NCI-H82 treated with DMSO at 0.1 percent for 48 hours (cell line): ENCODE measurements around the gene ARMC9.
A peak's percentile ranks its signal among the peaks of the same experiment; 100 is the strongest.

Experiments used
- DNase-seq: peaks from one replicate; lab custom pipeline; 2025; ENCODE audit not compliant: unreplicated experiment; lab: John Stamatoyannopoulos, UW

The ARMC9 gene

DNA sequence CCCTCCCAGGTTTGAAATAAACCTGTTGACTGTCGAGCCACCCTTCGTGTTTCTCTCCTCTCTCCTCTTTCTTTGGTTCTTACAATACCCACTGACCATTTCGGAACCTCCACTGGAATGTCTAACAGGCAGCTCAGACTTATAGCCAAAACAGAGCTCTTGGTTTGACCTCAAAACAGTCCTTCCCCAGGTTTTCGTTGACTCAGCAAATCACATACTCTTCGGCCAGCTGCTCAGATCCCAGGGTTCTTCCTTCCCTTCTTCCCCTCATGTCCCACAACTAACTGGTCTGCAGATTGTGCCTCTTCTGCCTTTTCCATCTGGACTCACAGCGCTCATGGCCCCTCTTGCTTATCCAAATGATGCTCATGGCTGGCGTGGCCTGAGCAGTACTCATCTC lies 4.7 kb downstream of the ARMC9 start:
- no peak for DNase-seq

DNA sequence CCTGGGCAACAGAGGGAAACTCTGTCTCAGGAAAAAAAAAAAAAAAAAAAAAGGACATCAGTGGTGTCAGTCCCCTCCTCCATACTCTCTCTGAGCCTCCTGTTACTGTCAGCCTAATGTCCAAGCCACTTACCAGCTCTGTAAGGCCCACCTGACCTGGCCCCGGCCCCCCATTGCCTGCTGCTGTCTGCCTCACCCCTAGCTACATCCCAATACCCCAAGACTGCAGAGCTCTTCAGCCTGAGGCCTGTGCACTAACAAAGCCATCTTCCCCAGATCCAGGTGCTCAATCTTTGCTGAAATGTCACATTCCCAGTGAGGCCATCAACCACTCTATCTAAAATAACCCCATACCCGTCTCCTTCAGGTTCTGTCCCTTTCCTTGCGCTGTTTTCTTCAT lies 5.7 kb downstream of the ARMC9 start:
- no peak for DNase-seq

- DNase-seq, result no peak
Observed at GRCh38 chr2:231204581-231204980, 6.2 kb downstream of the ARMC9 start.

- no peak for DNase-seq
Observed at GRCh38 chr2:231207734-231208133, 9.3 kb downstream of the ARMC9 start.

- DNase-seq, result no peak
Observed at GRCh38 chr2:231210782-231211181, 12.4 kb downstream of the ARMC9 start.

- DNase-seq, result no peak
Observed at GRCh38 chr2:231211486-231211885, 13.1 kb downstream of the ARMC9 start.

DNA sequence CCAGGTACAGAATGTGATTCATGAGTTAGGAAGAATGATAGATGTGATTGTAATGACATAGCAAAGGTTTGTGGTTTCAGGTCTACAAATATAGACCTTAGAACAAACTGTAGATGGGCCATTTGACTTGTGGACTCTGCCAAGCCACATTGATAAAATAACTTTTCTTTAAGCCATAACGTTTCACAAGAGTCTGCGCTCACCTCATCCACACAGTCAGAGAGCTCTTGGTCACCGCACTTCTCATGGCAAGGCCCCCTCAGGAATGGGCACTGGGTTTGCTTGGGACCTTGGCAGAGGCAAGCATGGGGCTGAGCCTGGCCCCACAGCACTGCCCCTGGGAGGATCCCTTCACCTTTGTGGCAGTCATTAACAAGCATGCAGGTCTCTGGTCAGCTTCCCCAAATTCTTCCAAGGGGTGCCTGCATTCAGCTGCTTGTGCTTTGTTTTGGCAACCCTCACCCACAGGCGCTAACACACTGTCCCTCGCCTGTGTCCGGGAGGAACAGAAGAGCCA lies 14.0 kb downstream of the ARMC9 start:
- no peak for DNase-seq

DNA sequence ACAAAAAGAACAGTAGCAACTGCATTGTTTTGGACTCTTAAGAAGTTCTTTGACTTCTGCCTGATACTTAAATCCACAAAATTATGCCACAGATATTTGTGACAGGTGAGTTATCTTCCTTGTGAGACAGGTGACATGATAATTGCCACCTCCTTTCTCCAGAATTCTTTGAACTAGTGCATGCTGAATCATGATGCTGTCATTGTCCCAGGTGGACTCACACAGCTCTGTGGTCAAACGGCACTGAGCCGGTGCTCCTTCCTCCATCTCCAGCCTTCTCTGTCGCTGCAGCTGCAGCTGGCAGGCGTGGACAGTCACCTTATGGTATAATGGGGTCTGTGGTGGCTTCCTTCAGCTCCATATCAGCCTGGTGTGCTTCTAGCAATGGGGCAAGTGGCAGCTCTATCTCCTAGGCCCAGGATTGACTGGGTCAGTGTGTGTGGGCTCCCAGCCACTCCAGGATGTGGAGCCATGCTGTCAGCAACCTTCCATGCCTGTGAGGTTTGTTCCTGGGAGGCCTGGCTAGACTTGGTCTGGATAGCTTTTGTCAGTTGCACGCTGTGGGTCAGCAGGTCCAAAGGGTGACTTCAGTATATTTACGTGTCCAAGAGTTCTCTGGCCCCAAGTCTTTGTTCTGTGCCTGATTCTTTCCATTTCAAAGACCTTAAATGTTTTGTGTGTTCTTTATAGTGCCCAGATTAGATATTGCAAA lies 15.7 kb downstream of the ARMC9 start:
- DNase-seq, result no peak

DNA sequence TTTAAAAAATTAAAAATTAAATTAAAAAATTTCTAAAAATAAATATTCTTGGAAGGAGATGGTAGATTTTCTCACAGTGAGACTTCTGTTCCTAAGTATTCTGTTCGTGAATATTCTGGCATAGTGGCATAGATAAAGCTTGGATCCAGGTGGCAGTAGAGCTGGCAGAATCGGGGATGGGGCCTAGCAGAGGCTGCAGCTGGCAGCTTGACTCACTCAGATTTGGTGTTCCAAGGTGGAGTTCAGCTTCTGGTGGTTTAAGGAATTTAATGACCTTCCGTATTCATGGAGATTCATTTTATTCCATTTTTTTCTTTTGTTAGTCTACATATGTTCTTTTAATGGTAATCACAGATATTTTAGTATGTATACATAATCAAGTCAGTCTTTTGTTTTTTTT lies 19.9 kb downstream of the ARMC9 start:
- DNase-seq, result no peak

DNA sequence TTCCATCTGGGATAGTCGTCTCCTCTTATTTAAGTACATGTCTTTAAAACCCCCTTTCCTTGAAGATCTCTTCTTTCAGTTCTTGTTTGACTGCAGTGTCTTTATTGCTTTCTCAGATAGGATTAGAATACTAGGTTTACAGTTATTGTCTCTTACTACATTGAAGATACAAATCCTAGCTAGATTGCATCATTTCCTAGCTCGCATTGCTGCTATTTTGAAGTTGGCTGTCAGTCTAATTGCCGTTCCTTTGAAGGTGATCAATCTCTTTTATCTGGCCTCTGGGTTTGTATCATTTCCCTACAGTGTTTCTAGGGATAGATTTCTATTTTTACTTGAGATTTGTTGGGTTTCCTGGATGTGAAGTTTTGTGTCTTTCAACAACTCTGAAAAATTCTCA lies 20.9 kb downstream of the ARMC9 start:
- no peak for DNase-seq

DNA sequence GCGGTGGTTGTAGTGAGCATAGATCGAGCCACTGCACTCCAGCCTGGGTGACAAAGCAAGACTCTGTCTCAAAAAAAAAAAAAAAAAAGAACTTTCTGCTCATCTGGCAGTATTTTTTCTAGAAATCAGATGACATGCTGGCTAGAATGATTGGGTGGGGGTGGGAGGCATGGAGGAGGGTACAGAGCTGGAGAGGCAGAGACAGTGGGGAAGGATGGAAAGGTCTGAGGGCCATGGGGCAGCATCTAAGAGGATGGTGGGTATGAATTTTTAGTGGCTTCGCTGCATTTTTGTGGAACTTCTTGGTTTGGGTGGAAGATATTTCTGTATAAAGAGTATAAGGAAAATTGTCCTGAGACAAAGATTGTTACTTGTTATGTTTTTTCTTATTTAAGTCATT lies 23.3 kb downstream of the ARMC9 start:
- DNase-seq, result no peak

- no peak for DNase-seq
Observed at GRCh38 chr2:231222318-231223000, 24.0 kb downstream of the ARMC9 start.

- DNase-seq, result no peak
Observed at GRCh38 chr2:231223001-231223375, 24.6 kb downstream of the ARMC9 start.

DNA sequence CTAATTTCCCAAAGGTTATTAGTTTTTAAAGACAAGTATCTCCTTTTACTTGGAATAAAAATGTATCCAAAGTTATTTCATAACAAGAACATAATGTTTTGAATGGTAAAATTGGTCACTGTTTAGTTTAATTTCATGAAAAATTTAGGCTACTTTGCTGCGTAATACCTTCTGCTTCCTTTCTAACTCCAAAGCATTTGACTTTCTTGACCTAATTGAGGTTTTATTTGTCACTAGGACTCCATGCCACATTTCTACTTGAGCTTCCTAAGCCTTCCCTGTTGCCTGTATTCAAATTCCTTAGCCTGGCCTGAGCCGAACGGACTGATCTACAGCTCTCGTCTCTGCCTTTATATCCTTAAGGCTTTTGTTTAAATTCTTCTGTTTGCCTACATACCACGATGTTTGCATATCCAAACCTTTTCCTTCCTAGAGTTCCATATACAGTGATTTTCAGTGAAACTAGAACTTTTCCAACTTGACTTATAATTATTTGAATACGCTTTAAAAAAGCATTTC lies 25.1 kb downstream of the ARMC9 start:
- no peak for DNase-seq

DNA sequence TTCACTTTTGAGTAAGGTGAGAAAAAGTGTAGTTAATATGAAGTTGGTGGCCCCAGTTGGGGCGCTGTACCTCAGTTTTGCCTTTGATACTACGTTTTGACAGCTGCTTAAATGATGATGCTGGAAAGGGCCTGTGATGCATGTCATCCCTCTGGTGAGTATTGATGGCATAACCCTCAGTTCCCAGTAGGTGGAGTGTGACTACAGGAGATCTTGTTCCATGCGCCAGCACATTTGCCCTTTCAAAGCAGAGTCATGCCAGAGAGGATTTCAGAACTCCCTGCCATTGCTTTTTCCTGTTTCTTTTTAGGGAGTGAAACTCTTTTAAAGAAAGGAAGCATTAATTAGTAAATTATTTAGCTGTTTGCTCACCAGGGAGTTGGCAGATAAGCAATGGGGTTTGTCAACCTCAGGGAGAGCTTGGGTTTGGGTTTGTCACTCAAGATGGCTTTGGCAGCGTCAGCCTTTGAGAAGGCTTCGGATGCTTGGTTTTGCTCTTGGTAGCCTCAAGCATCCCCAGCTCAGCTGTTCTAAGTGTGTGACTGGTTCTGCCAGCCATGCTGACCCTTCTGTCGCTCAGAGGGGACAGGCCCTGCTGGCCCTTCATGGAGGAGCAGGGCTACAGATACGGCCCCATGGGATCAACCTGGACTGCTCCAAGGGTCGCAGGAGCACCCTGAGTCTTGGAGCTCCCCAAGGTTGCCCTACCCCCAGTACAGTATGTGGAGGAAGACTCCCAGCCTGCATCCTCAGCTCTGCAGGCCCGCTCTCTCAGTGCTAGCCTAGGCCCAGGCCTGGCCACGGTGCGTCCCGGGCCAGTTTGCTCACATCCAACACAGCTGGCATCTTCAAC lies 29.1 kb downstream of the ARMC9 start:
- DNase-seq, result peak; percentile 59

- no peak for DNase-seq
Observed at GRCh38 chr2:231228223-231228622, 29.8 kb downstream of the ARMC9 start.

GRCh38 chr2:231228974-231229529 lies 30.6 kb downstream of the ARMC9 start:
- DNase-seq, result no peak

GRCh38 chr2:231235217-231235616 lies 36.8 kb downstream of the ARMC9 start:
- no peak for DNase-seq

GRCh38 chr2:231238689-231239088 lies 40.3 kb downstream of the ARMC9 start:
- DNase-seq, result no peak

DNA sequence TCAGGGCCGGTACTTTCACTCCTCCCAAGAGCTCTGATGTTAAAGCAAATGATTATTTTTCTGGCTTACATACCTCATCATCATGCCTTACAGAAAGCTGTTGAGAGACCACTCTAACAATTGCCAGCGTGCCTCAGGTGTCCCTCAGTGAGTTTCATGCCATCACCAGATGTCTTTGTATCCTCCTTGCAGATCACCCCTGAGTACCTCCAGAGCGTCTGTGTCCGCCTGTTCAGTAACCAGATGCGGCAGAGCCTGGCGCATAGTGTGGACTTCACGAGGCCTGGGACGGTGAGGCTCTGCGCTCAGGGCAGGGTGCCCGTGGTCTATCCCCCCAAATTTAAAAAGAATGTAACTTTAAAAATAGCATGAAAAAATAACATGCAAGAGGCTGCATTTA lies 41.3 kb downstream of the ARMC9 start:
- no peak for DNase-seq
